Stimulated activated CD4-positive, alpha-beta T cell treated with anti-CD3 and anti-CD28 coated beads, Interleukin-2, amount 100 ng/mL, for 48 hours (primary cell): ENCODE measurements around the gene CYP8B1.
A peak's percentile ranks its signal among the peaks of the same experiment; 100 is the strongest.

Source experiments
- DNase-seq, 2 donors: peaks; one replicate each; pipeline ENCODE4 v3.0.0-alpha.2; 2020

Gene CYP8B1, protein sequence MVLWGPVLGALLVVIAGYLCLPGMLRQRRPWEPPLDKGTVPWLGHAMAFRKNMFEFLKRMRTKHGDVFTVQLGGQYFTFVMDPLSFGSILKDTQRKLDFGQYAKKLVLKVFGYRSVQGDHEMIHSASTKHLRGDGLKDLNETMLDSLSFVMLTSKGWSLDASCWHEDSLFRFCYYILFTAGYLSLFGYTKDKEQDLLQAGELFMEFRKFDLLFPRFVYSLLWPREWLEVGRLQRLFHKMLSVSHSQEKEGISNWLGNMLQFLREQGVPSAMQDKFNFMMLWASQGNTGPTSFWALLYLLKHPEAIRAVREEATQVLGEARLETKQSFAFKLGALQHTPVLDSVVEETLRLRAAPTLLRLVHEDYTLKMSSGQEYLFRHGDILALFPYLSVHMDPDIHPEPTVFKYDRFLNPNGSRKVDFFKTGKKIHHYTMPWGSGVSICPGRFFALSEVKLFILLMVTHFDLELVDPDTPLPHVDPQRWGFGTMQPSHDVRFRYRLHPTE

DNA sequence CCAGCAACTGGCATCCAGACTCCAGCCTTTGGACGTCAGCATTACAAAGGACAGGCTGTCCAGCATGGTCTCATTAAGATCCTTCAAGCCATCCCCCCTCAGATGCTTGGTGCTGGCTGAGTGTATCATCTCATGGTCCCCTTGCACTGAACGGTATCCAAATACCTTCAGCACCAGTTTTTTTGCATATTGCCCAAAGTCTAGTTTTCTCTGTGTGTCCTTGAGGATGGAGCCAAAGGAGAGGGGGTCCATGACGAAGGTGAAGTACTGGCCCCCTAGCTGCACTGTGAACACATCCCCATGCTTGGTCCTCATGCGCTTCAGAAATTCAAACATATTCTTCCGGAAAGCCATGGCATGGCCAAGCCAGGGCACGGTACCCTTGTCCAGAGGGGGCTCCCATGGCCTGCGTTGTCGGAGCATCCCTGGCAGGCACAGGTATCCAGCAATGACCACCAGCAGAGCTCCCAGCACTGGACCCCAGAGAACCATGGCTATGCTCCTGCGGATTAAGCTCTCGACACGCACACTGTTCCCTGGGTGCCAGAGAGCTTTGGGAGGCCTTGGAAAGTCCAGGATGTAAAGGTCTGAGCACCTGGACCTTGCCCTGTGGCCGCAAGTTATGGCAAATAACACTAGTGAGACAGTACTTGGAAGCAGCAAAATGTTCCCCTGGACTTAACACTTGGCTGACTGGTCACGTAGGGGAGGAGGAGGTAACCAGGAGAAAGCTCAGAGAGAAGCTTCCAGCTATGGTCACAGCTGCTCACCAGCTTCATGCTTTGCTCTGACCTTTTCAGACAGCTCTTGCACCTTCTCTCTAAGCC is at the start of gene CYP8B1:
Gene CYP8B1, minus strand, starts transcription at position 555 of the 827 bp plus-strand sequence. Its CDS starts 63 bp downstream, at position 492.
- no peak for DNase-seq

DNA sequence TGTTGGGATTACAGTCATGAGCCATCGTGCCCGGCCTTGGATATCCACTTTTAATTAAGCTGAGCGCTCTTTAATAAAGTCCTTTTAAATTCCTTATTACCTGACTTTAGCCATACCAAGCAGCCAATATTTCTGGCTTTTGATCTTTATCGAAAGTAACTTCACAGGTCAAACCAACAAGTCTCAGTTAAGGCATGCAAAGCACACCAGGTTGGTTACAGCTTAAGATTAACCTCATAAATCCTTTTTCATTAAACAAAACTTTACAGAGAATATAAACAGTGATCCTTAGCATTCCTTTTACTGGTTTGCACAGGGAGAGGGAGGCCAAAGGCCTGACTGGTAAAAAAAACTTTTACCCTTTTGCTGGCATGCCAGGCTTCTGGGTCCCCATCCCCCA is 47.9 kb upstream of the CYP8B1 start:
- DNase-seq = no peak

DNA sequence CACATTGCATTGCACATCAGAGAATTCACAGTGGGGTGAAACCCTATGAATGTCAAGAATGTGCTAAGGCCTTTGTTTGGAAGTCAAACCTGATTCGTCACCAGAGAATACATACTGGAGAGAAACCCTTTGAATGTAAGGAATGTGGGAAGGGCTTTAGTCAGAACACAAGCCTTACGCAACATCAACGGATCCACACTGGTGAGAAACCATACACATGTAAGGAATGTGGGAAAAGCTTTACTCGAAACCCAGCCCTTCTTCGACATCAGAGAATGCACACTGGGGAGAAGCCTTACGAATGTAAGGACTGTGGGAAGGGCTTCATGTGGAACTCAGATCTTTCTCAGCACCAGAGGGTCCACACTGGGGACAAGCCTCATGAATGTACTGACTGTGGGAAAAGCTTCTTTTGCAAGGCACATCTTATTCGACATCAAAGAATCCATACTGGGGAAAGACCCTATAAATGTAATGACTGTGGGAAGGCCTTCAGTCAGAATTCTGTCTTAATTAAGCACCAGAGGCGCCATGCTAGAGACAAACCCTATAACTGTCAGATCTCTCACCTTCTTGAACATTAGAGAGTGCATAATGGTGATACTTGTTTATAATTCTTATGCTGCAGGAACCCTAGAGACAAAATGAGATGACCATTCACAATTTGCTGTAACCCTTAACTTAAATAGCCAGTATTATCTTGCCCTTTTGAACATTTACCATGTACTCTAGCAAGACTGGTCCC is 39.3 kb upstream of the CYP8B1 start:
- no peak for DNase-seq

DNA sequence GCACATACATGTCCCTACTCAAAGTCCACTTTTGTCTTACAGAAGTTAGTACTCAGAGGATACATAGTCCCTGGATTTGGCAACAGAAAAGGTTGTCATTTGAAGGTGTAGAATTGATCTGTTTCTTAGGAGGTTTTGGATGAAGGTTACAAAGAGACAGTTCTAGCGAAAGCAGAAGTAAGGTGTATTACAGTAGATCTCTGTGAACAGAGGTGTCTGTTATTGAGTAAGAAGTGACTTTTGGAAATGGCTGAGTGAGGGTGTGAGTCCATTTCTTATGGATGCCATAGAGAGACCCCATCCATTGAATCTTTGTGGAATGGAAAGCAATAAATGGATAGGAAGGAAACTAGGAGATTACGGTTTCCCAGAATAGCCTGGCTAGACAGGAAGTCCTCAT is 35.9 kb upstream of the CYP8B1 start:
- DNase-seq = no peak

DNA sequence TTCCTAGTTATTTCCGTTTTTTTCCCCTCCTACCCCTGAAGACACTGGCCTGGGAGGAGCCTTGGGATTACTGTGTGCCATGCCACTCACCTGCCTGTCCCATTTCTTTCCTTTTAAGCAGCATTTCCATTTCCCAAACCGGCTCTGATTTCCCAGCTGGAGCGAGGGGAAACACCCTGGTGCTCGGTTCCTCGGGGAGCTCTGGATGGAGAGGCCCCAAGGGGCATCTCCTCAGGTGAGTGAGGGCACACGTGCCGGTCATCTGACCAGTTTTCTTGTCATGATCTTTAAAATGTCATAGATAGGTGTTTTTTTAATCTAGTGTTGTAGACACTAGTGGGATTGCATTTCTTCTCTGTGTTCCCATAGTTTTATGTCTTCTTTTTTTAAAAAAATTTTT is 33.0 kb upstream of the CYP8B1 start:
- no peak for DNase-seq

DNA sequence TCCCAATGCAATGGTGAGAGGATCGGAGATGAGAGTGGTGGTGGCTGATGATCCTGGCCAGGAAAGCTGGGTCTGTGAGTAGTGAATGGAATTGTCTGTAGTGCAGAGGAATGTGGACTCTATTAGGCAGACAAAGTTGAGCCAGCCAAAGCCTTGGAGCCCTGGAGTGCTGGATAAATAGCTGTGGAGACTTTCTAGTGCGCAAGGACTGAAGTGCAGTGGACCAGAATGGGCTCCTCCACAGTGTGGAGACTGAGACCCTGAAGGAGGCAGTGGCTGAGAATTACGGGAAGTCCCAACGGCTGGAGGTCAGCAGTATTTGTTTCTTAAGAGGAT is 31.1 kb upstream of the CYP8B1 start:
- DNase-seq = no peak

DNA sequence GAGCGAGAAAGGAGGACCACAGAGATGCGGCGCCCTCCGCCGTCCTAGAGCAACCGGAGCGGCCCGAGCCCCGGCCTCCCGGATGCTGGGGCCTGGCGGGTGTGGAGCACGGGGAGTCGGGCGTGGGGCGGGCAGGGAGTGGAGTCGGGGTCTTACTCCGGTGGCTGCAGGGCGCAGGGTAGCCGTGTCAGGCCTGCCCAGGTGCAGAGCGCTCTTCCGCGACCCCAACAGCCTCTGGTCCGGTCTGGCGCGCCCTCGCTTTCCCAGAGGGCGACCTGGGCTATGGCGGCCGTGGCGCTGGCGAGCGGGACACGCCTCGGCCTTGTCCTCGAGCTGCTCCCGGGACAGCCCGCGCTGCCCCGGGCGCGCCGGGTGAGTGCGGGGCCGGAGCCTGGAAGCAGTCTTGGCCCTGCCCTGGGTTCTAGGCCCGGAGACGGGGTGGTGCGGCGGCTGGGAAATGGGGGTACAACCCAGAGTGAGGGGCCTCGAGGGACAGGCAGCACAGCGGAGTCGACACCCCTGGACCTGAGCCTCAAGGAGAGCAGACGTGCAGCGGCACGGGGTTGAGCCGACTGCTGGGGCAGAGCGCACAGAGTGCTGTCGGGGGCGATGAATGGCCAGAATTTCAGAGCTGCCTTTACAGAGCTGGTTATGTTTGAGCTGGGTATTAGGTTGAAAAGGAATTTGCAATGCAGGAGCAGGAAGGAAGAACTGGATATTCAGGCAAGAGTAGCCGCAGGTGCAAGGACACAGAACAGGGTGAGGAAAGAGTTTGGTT is 30.6 kb upstream of the CYP8B1 start, which contains the start of gene ZNF662:
Gene ZNF662, plus strand, starts transcription at position 73 of the 778 bp plus-strand sequence. CDS start 1,973 bp downstream, outside the sequence.
- DNase-seq = peak in 1 of 2 donors; percentile 16

DNA sequence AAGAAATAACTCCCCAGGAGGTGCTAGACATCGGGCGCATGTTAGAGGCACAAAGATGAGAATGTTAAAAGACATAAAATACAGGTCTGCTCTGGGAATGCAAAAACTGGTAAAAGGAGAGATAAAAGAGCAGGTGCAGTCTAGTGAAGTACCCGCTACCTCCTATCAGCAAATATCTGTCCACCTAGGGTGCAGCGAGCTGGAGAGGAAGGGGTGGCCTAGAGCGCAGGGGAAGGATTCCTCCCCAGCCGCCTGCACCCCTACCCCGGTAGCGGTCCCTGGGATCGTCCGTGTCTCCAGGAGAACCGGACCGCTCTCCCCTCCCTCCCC is 30.0 kb upstream of the CYP8B1 start:
- no peak for DNase-seq

DNA sequence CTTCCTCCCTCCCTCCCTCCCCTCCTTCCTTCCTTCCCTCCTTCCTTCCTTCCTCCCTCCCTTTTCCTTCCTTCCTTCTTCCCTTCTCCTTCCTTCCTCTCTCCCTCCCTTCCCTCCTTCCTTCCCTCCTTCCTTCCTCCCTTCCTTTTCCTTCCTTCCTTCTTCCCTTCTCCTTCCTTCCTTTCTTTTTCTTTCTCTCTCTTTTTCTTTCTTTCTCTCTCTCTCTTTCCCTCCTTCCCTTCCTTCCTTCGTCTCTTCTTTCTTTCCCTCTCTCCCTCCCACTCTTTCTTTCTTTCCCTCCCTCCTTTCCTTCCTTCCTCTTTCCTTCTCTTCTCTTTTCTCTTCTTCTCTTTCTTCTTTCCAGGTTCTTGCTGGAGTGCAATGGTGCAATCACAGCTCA is 28.4 kb upstream of the CYP8B1 start:
- DNase-seq = no peak

DNA sequence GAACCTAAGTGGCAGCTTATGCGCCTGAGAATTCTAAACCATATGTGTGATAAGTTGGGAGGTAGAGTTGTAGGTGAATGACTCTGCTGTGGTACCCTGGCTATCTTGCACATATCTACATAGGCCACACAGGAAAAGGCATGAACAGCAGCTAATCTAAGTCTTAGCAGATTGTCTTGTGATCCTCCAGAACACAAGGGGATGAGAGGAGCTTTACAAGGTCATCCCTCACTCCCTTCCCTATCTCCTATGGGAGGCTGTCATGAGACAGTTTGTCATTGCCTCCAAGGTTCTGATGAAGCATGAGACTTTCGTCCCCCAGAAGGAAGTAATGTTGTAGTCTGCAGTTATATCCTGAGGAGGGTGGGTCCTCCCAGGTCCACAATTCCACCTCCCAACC is 26.6 kb upstream of the CYP8B1 start:
- no peak for DNase-seq

DNA sequence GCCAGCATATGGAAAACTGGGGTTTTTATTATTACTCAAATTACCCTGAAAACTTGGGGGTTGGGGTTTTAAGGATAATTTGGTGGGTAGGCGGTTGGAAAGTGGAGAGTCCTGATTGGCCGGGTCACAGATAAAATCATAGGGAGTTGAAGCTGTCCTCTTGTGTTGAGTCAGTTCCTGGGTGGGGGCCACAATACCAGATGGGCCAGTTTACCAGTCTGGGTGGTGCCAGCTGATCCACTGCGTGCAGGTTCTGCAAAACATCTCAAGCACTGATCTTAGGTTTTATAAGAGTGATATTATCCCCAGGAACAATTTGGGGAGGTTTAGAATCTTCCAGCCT is 25.4 kb upstream of the CYP8B1 start:
- no peak for DNase-seq

DNA sequence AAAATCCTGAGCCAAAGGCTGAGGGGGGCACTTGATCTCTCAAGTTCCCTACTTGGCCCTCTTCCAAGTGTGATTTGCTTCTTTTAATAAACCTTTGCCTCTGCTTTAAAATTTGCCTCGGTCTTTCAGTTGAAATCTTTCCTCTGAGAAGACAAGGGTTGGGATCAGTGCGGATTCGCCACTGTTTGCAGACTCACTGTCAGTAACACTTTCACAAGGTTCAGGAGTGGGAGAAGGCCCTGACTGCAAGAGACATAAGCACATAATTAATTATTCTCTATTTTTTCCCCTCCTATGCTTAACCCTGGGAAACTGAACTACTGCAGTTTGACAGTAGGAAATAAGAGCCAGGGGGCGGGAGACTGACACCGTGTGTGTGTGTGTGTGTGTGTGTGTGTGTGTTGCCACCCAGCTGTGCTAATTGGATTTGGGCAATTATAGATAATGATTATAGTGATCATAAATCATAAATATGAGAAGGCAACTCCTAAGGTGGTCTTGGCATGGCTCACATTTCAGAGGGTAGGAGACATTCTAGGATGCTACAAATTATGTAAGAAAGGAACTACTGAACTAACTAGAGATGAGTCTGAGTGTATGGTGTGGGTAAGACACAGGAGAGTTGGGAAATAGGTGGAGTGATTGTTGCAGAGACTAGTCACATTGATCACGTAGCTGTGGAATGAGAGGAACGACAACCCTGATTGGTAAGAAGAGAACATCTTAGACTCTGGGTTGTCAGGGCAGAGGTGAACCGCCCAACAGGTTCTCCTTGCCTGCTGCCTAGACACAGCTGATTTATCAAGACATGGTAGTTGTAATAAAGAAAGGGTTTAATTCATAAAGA is 24.8 kb upstream of the CYP8B1 start:
- DNase-seq = no peak

DNA sequence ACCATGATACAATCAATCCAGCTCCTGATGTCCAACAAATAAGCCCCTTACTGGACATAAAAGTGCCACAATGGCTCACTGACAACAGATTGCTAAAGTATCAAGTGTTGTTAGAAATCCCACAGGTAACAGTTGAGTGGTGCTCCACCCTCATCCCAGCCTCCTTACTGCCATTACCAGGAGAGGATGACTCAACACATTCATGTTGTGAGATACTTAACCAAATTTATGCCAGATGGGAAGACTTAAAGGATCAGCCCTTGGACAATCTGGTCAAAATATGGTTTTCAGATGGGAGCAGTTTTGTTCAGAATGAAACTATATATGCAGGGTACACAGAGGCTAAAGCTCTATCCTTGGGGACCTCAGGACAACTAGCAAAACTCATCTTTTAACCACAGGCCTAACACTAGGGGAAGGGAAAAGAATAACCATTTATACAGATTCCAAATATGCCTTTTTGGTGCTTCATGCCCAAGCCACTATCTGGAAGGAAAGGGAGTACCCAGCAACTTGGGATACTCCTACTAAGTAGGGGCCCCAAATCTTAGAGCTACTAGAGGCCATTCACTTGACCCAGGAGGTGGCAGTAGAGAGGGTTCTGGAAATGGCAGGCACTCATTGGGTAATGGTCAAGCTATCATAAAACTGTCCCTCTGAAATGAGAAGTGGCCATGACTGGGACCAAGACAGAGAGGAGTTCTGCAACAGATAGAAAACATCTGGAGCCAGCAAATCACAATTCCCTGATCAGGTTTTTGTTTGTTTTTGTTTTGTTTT is 23.4 kb upstream of the CYP8B1 start:
- no peak for DNase-seq

DNA sequence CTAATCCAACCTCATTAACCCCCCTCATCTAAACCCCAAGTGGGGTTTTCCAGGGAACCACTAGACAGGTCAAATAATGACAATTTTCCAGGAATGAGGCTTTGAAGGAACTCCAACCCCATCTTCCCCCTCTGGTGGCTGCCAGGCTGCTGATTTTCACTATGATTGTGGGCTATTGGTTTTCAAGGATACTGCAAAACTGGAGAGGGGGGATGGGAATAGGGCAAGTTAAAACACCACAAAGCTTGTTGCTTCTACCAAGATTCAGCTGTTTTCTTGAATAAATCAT is 19.8 kb upstream of the CYP8B1 start:
- DNase-seq = no peak

DNA sequence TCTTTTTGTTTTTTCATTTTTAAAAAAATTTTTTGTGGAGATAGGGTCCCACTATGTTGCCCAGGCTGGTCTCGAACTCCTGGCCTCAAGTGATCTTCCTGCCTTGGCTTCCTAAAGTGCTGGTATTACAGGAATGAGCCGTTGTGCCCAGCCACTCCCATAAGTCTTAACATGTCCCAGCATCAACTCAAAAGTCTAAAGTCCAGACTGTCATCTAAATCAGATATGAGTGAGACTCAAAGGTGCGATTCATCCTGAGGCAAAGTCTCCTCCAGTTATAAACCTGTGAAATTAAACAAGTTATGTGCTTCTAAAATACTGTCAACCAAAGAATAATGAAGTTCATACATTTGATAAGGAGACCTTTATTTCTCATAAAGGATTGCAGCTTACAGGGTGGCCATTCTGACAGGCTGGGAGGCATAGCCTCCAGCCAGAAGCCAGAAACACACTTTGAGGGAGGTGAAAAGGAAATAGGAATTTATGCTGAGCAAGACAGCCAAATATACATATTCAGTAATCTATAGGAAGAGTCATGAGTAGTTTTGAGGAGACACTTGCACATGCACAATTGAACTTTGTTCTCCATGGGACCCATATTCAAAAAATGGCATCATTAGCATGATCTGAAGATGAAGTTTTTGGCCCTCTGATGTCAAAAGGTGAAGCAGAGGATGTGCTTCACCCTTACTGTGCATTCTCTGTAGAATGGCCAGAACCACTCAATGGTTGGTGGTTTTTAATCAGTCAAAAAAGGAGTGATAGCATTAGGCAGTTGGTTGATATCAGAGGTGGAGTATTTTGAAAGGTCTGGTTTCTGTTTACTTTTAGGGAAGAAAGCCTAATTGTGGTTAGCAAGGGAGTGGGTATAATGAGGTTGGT is 19.3 kb upstream of the CYP8B1 start:
- DNase-seq = no peak

DNA sequence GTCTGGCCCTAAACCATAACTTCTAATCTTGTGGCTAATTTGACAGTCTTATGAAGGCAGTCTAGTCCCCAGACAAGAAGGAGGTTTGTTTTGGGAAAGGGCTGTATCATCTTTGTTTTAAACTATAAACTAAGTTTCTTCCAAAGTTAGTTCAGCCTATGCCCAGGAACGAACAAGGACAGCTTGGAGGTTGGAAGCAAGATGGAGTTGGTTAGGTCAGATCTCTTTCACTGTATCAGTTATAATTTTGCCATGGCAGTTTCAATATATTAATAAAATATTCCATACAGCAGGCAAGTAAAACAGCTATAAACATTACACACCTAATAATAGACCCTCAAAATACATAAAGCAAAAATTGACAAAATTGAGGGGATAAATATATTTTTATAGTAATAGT is 17.1 kb upstream of the CYP8B1 start:
- no peak for DNase-seq

DNA sequence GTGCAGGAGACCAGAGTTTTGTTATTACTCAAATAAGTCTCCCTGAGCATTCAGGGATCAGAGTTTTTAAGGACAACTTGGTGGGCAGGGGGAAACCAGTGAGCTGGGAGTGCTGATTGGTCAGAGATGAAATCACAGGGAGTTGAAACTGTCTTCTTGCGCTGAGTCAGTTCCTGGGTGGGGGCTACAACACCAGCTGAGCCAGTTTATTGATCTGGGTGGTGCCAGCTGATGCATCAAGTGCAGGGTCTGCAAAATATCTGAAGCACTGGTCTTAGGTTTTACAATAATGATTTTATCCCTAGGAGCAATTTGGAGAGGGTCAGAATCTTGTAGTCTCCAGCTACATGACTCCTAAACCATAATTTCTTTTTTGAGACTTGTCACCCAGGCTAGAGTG is 16.5 kb upstream of the CYP8B1 start:
- DNase-seq = no peak

DNA sequence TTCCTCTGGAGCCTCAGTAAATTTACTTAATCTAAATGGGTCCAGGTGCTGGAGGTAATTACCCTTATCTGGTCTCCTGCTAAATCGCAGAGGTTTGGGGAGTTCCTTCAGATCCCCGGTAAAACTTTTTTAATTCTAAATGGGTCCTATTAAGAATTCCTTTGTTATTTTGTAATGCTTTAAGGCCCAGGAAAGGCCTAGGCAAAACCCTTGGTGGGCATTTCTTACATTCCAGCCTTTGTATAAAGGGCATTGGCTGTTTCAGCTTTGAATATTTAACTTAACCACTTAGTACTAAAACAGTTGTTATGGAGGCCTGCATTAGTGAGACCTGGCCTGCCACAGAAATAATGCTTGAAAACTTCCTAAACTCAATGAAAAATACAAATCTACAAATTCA is 15.4 kb upstream of the CYP8B1 start:
- no peak for DNase-seq

DNA sequence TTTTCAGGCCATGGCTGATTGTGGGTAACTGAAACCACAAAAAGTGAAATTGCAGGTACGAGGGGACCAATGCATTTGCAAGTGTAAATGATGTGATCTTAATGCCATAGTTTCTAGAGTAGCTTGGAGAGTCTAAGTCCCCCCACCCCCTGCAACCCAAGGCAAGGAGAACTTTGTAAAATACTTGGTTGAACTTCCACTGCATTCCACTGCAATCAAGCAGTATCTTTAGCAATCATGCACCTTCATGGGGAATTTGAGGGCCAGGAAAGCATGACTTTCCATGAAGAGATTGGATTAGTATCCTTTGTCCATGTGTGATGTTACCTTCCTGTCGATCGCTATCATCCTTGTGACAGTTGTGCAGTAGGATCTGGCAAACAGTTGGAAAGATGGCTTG is 11.4 kb upstream of the CYP8B1 start:
- no peak for DNase-seq

DNA sequence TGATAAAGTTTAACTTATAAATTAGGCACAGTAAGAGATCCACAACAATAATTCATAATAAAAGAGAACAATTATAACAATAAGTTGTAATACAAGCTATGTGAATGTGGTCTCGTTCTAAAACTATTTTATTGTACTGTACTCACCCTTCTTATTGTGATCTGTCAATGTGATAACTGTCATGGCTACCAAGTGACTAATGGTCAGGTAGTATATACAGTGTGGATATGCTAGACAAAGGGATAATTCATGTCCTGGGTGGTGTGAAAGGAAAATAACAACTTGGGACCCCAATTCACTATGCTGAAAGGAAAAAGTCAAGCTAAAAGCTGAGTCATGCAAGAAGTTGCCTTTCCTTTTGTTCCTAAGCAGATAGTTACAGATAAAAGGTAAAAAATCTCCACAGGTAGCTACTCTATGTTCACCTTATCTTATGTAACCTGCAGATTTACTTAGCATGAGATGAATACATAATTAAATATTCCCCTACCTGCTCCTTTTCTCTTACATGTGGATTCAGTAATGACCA is 10.7 kb upstream of the CYP8B1 start:
- no peak for DNase-seq
